ENCODE data around the gene CLIP1. TPM values are rescaled to one million over a fixed set of nuclear protein-coding genes. Genes with fewer than 3 reads are reported as not detected.

The CLIP1 gene
- total and polyA plus RNA-seq, 2 of the 13 experiments (the other 11 are each of a cell fraction or from before 2014, with no cell fraction given), result 28.9 to 43.7 TPM

GRCh38 chr12:122225683-122226365 is 196.6 kb downstream of the CLIP1 start, which contains the start of gene DIABLO (continued):
- 0 out of 2 replicates have a peak, but pooled peaks have one; percentile 18 for TF ChIP-seq HOXA7 (CRISPR knock-in tag; IDR thresholded peaks at IDR 0.05)
- TF ChIP-seq, protein P1, sequence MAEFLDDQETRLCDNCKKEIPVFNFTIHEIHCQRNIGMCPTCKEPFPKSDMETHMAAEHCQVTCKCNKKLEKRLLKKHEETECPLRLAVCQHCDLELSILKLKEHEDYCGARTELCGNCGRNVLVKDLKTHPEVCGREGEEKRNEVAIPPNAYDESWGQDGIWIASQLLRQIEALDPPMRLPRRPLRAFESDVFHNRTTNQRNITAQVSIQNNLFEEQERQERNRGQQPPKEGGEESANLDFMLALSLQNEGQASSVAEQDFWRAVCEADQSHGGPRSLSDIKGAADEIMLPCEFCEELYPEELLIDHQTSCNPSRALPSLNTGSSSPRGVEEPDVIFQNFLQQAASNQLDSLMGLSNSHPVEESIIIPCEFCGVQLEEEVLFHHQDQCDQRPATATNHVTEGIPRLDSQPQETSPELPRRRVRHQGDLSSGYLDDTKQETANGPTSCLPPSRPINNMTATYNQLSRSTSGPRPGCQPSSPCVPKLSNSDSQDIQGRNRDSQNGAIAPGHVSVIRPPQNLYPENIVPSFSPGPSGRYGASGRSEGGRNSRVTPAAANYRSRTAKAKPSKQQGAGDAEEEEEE (CRISPR knock-in tag; IDR thresholded peaks at IDR 0.05; ENCODE audit: borderline replicate concordance), result peak; percentile 84; the same call in 1 of the 2 replicates
- TF ChIP-seq RBFOX2 (IDR thresholded peaks at IDR 0.05; ENCODE audit: low read depth, low read length), result peak; percentile 98
- peak; percentile 76 for TF ChIP-seq SALL1 (CRISPR knock-in tag; IDR thresholded peaks at IDR 0.05)
- TF ChIP-seq ZNF326 (CRISPR knock-in tag; IDR thresholded peaks at IDR 0.05; ENCODE audit: borderline replicate concordance), result 0 out of 2 replicates have a peak, but pooled peaks have one; percentile 62
- no peak for TF ChIP-seq ZBTB43 (CRISPR knock-in tag; conservative IDR thresholded peaks at IDR 0.05)
- TF ChIP-seq ZNF251 (CRISPR knock-in tag; IDR thresholded peaks at IDR 0.05), result 0 out of 2 replicates have a peak, but pooled peaks have one; percentile 27
- peak; percentile 64; the same call in 1 of the 2 replicates for TF ChIP-seq ZFP90 (CRISPR knock-in tag; IDR thresholded peaks at IDR 0.05; ENCODE audit: borderline replicate concordance)
- TF ChIP-seq, protein P2, sequence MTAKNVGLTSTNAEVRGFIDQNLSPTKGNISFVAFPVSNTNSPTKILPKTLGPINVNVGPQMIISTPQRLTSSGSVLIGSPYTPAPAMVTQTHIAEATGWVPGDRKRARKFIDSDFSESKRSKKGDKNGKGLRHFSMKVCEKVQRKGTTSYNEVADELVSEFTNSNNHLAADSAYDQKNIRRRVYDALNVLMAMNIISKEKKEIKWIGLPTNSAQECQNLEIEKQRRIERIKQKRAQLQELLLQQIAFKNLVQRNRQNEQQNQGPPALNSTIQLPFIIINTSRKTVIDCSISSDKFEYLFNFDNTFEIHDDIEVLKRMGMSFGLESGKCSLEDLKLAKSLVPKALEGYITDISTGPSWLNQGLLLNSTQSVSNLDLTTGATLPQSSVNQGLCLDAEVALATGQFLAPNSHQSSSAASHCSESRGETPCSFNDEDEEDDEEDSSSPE (CRISPR knock-in tag; IDR thresholded peaks at IDR 0.05), result peak; percentile 64
- peak; percentile 82; the same call in 1 of the 2 replicates for TF ChIP-seq ZNF205 (CRISPR knock-in tag; IDR thresholded peaks at IDR 0.05)
- peak; percentile 75; the same call in 1 of the 2 replicates for TF ChIP-seq KDM3A (CRISPR knock-in tag; IDR thresholded peaks at IDR 0.05; ENCODE audit: low read depth)
- peak; percentile 33 for TF ChIP-seq KDM5B (CRISPR knock-in tag; IDR thresholded peaks at IDR 0.05; ENCODE audit: borderline replicate concordance)
- TF ChIP-seq, protein P3, sequence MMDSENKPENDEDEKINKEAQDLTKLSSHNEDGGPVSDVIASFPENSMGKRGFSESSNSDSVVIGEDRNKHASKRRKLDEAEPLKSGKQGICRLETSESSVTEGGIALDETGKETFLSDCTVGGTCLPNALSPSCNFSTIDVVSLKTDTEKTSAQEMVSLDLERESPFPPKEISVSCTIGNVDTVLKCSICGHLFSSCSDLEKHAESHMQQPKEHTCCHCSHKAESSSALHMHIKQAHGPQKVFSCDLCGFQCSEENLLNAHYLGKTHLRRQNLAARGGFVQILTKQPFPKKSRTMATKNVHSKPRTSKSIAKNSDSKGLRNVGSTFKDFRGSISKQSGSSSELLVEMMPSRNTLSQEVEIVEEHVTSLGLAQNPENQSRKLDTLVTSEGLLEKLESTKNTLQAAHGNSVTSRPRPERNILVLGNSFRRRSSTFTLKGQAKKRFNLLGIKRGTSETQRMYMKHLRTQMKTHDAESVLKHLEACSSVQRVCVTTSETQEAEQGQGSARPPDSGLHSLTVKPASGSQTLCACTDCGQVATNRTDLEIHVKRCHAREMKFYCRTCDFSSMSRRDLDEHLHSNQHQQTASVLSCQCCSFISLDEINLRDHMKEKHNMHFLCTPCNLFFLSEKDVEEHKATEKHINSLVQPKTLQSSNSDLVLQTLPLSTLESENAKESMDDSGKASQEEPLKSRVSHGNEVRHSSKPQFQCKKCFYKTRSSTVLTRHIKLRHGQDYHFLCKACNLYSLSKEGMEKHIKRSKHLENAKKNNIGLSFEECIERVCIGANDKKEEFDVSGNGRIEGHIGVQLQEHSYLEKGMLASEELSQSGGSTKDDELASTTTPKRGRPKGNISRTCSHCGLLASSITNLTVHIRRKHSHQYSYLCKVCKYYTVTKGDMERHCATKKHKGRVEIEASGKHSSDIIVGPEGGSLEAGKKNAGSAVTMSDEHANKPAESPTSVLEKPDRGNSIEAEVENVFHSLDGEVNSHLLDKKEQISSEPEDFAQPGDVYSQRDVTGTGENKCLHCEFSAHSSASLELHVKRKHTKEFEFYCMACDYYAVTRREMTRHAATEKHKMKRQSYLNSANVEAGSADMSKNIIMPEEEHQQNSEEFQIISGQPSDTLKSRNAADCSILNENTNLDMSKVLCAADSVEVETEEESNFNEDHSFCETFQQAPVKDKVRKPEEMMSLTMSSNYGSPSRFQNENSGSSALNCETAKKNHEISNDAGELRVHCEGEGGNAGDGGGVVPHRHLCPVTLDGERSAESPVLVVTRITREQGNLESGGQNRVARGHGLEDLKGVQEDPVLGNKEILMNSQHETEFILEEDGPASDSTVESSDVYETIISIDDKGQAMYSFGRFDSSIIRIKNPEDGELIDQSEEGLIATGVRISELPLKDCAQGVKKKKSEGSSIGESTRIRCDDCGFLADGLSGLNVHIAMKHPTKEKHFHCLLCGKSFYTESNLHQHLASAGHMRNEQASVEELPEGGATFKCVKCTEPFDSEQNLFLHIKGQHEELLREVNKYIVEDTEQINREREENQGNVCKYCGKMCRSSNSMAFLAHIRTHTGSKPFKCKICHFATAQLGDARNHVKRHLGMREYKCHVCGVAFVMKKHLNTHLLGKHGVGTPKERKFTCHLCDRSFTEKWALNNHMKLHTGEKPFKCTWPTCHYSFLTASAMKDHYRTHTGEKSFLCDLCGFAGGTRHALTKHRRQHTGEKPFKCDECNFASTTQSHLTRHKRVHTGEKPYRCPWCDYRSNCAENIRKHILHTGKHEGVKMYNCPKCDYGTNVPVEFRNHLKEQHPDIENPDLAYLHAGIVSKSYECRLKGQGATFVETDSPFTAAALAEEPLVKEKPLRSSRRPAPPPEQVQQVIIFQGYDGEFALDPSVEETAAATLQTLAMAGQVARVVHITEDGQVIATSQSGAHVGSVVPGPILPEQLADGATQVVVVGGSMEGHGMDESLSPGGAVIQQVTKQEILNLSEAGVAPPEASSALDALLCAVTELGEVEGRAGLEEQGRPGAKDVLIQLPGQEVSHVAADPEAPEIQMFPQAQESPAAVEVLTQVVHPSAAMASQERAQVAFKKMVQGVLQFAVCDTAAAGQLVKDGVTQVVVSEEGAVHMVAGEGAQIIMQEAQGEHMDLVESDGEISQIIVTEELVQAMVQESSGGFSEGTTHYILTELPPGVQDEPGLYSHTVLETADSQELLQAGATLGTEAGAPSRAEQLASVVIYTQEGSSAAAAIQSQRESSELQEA (CRISPR knock-in tag; IDR thresholded peaks at IDR 0.05; ENCODE audit: not compliant biosample characterization), result peak; percentile 3
- peak; percentile 94 for TF ChIP-seq KDM5A (IDR thresholded peaks at IDR 0.05; ENCODE audit: borderline replicate concordance, low read length)
- peak; percentile 50 for TF ChIP-seq XRCC5 (optimal IDR thresholded peaks at IDR 0.05; ENCODE audit: low read length)
- no peak for TF ChIP-seq ZC3H4 (CRISPR knock-in tag; IDR thresholded peaks at IDR 0.05; ENCODE audit: borderline replicate concordance)
